ENCODE results near the gene NEUROD4.

DNA sequence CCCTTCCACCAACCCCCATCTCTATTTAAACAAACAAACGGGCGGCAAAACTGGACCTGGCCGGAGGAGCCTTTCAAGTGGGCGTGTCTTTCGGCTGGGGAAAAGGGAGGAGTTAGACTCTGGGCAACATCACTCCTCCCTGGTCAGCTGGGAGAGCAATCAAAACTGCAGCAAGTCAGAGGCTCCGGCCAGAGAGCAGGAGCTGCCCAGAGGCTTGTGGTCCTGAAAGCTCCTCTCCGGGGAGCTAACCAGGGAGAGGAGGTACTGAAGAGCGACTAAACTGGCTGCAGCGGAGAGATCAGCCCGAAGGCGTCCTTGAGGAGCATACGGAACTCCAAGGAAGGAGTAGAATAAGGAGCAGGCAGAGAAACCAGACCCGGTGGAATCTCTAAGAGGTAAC is at the start of gene NEUROD4:
- TF ChIP-seq, protein P1, sequence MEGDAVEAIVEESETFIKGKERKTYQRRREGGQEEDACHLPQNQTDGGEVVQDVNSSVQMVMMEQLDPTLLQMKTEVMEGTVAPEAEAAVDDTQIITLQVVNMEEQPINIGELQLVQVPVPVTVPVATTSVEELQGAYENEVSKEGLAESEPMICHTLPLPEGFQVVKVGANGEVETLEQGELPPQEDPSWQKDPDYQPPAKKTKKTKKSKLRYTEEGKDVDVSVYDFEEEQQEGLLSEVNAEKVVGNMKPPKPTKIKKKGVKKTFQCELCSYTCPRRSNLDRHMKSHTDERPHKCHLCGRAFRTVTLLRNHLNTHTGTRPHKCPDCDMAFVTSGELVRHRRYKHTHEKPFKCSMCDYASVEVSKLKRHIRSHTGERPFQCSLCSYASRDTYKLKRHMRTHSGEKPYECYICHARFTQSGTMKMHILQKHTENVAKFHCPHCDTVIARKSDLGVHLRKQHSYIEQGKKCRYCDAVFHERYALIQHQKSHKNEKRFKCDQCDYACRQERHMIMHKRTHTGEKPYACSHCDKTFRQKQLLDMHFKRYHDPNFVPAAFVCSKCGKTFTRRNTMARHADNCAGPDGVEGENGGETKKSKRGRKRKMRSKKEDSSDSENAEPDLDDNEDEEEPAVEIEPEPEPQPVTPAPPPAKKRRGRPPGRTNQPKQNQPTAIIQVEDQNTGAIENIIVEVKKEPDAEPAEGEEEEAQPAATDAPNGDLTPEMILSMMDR (conservative IDR thresholded peaks at IDR 0.05; ENCODE audit: low read length) = no peak
- no peak for TF ChIP-seq EZH2phosphoT487 (IDR thresholded peaks at IDR 0.05; ENCODE audit: borderline replicate concordance, low read depth, low read length)
